IMR-90 (cell line): ENCODE data around the gene GBE1. TPM values are rescaled to one million over a fixed set of nuclear protein-coding genes. Genes with fewer than 3 reads are reported as not detected.

Source experiments
- ATAC-seq: fragments of 200-7000 bp; cut with Tn5 transposase; 2 replicates; pipeline ENCODE4 v1.9.1; 2020; ENCODE audit warnings: low read depth, mild to moderate bottlenecking, moderate library complexity
- BruUV-seq: library from RNA; stranded (reverse); fragments of 400-500 nt; replicated peaks from 2 replicates; lab custom pipeline; 2021; lab: Mats Ljungman, UMichigan
- CTCF ChIA-PET: fragments of 300-600 bp; formaldehyde crosslinking; extraction: SDS; loops from one replicate; lab custom pipeline; 2021; ENCODE audit warnings: antibody characterized with exemption; lab: Yijun Ruan, JAX
- POLR2A ChIA-PET: fragments of 300-600 bp; sonication (Branson Sonifier 250); formaldehyde crosslinking; loops from one replicate; lab custom pipeline; 2022; ENCODE audit warnings: antibody characterized with exemption; ENCODE audit not compliant: unreplicated experiment; lab: Charles Lee
- DNase-seq: peaks from one replicate; pipeline ENCODE4 v3.0.0; 2013
- H2AFZ ChIP-seq: replicated peaks from 2 replicates; pipeline ENCODE3; 2013; ENCODE audit warnings: low read length, mild to moderate bottlenecking; ENCODE audit not compliant: poor library complexity
- H2AK5ac ChIP-seq: 2 replicates; pipeline ENCODE4 v1.6.1; 2013; ENCODE audit warnings: low read depth, low read length, inconsistent platforms
- H2AK9ac ChIP-seq: replicated peaks from 2 replicates; pipeline ENCODE3; 2013; ENCODE audit warnings: mild to moderate bottlenecking, low read depth, low read length, moderate library complexity; ENCODE audit not compliant: poor library complexity
- H2BK120ac ChIP-seq: 2 replicates; pipeline ENCODE4 v1.6.1; 2013; ENCODE audit warnings: low read depth, low read length, inconsistent platforms
- H2BK15ac ChIP-seq: 3 replicates; pipeline ENCODE4 v1.6.1; 2013; ENCODE audit warnings: low read depth, low read length, inconsistent platforms
- H2BK20ac ChIP-seq: 2 replicates; pipeline ENCODE4 v1.6.1; 2013; ENCODE audit warnings: low read depth, mild to moderate bottlenecking, inconsistent platforms, low read length, moderate library complexity
- H2BK5ac ChIP-seq: 2 replicates; pipeline ENCODE4 v1.6.1; 2013; ENCODE audit warnings: mild to moderate bottlenecking, low read depth, low read length, inconsistent platforms; ENCODE audit not compliant: poor library complexity, severe bottlenecking
- H3K14ac ChIP-seq: replicated peaks from 2 replicates; pipeline ENCODE4 v1.6.1; 2013; ENCODE audit warnings: low read depth, low read length, inconsistent platforms
- H3K18ac ChIP-seq: 2 replicates; pipeline ENCODE4 v1.6.1; 2013; ENCODE audit warnings: low read depth, low read length, control low read depth
- H3K23ac ChIP-seq: 2 replicates; pipeline ENCODE4 v1.6.1; 2013; ENCODE audit warnings: low read depth, low read length, inconsistent platforms
- H3K27ac ChIP-seq: 2 replicates; pipeline ENCODE4 v1.5.1; 2013; ENCODE audit warnings: mild to moderate bottlenecking, control low read depth, low read length; ENCODE audit not compliant: insufficient read depth
- H3K27me3 ChIP-seq: 2 replicates; pipeline ENCODE4 v1.6.1; 2013; ENCODE audit warnings: low read length; ENCODE audit not compliant: control insufficient read depth, insufficient read depth
- H3K36me3 ChIP-seq: 2 replicates; pipeline ENCODE4 v1.6.1; 2013; ENCODE audit warnings: low read length, mixed read lengths; ENCODE audit not compliant: control insufficient read depth, insufficient read depth
- H3K4ac ChIP-seq: 2 replicates; pipeline ENCODE4 v1.6.1; 2013; ENCODE audit warnings: low read depth, low read length, inconsistent platforms
- H3K4me1 ChIP-seq: 2 replicates; pipeline ENCODE4 v1.6.1; 2013; ENCODE audit warnings: low read length, mixed read lengths; ENCODE audit not compliant: control insufficient read depth, insufficient read depth
- H3K4me2 ChIP-seq: 2 replicates; pipeline ENCODE4 v1.6.1; 2013; ENCODE audit warnings: low read depth, mild to moderate bottlenecking, control low read depth, low read length, moderate library complexity
- H3K4me3 ChIP-seq: 2 replicates; pipeline ENCODE4 v1.5.1; 2013; ENCODE audit warnings: low read depth, mild to moderate bottlenecking, control low read depth, low read length, moderate library complexity; ENCODE audit not compliant: insufficient read depth
- H3K56ac ChIP-seq: 2 replicates; pipeline ENCODE4 v1.6.1; 2013; ENCODE audit warnings: low read length, inconsistent platforms; ENCODE audit not compliant: insufficient read depth; ENCODE audit errors: extremely low read depth
- H3K79me1 ChIP-seq, 2 experiments: 2 replicates each; pipeline ENCODE4 v1.6.1; 2013; ENCODE audit warnings: low read length in 2 of 2, inconsistent platforms in 1 of 2, low read depth in 1 of 2
- H3K9ac ChIP-seq: 2 replicates; pipeline ENCODE4 v1.6.1; 2013; ENCODE audit warnings: low read depth, low read length, control low read depth
- H3K9me1 ChIP-seq: 2 replicates; pipeline ENCODE4 v1.6.1; 2013; ENCODE audit warnings: low read length, inconsistent platforms; ENCODE audit not compliant: insufficient read depth
- H3K9me3 ChIP-seq: 2 replicates; pipeline ENCODE4 v1.6.1; 2013; ENCODE audit warnings: low read length; ENCODE audit not compliant: control insufficient read depth, insufficient read depth
- H4K20me1 ChIP-seq: 2 replicates; pipeline ENCODE4 v1.6.1; 2013; ENCODE audit warnings: low read length, inconsistent platforms; ENCODE audit not compliant: insufficient read depth
- H4K5ac ChIP-seq: 2 replicates; pipeline ENCODE4 v1.6.1; 2013; ENCODE audit warnings: mild to moderate bottlenecking, low read depth, low read length, control low read depth
- H4K8ac ChIP-seq, 2 experiments: 2 replicates each; pipeline ENCODE4 v1.6.1; 2013; ENCODE audit warnings: low read depth in 2 of 2, low read length in 2 of 2, control low read depth in 1 of 2, inconsistent platforms in 1 of 2
- H4K91ac ChIP-seq: 2 replicates; pipeline ENCODE4 v1.6.1; 2013; ENCODE audit warnings: low read depth, low read length, inconsistent platforms; ENCODE audit not compliant: insufficient read depth
- BHLHE40 ChIP-seq: fragments of 150-350 bp; IDR thresholded peaks from 2 replicates; pipeline ENCODE4 v1.6.1; 2016; ENCODE audit warnings: mild to moderate bottlenecking, low read depth, low read length
- CEBPB ChIP-seq: IDR thresholded peaks from 2 replicates; pipeline ENCODE4 v1.6.1; 2012; ENCODE audit warnings: low read depth, low read length, improper control_type of control experiment
- CHD1 ChIP-seq: IDR thresholded peaks from 2 replicates; pipeline ENCODE4 v1.6.1; 2012; ENCODE audit warnings: low read depth, low read length, improper control_type of control experiment
- CTCF ChIP-seq: conservative IDR thresholded peaks from 2 replicates; pipeline ENCODE4 v1.5.1; 2012; ENCODE audit warnings: mild to moderate bottlenecking, low read depth, low read length, improper control_type of control experiment
- FOS ChIP-seq: fragments of 150-350 bp; IDR thresholded peaks from 2 replicates; pipeline ENCODE4 v1.6.1; 2016; ENCODE audit warnings: low read depth, low read length
- MAFK ChIP-seq: IDR thresholded peaks from 2 replicates; pipeline ENCODE4 v1.6.1; 2012; ENCODE audit warnings: low read depth, low read length, improper control_type of control experiment
- MAZ ChIP-seq: IDR thresholded peaks from 2 replicates; pipeline ENCODE4 v1.6.1; 2012; ENCODE audit warnings: low read depth, mild to moderate bottlenecking, low read length, improper control_type of control experiment, moderate library complexity, borderline replicate concordance
- MXI1 ChIP-seq: IDR thresholded peaks from 2 replicates; pipeline ENCODE4 v1.6.1; 2012; ENCODE audit warnings: low read depth, mild to moderate bottlenecking, low read length, moderate library complexity, borderline replicate concordance
- NFE2L2 ChIP-seq: fragments of 150-350 bp; IDR thresholded peaks from 2 replicates; pipeline ENCODE4 v1.6.1; 2016; ENCODE audit warnings: low read depth, mild to moderate bottlenecking, low read length
- POLR2A ChIP-seq: IDR thresholded peaks from 2 replicates; pipeline ENCODE4 v1.6.1; 2012; ENCODE audit warnings: mild to moderate bottlenecking, low read depth, low read length
- RAD21 ChIP-seq: IDR thresholded peaks from 2 replicates; pipeline ENCODE4 v1.6.1; 2012; ENCODE audit warnings: low read length, improper control_type of control experiment
- RCOR1 ChIP-seq: IDR thresholded peaks from 2 replicates; pipeline ENCODE4 v1.6.1; 2012; ENCODE audit warnings: mild to moderate bottlenecking, low read length, improper control_type of control experiment; ENCODE audit not compliant: insufficient replicate concordance
- RFX5 ChIP-seq: IDR thresholded peaks from 2 replicates; pipeline ENCODE4 v1.8.0; 2012; ENCODE audit warnings: low read depth, mild to moderate bottlenecking, low read length, moderate library complexity
- SMC3 ChIP-seq: fragments of 150-350 bp; IDR thresholded peaks from 2 replicates; pipeline ENCODE4 v1.6.1; 2016; ENCODE audit warnings: low read depth, mild to moderate bottlenecking, antibody characterized with exemption, low read length, moderate library complexity
- WGBS, 2 experiments: methylation state at CpG; one replicate each; pipeline versions ENCODE4 v1.1.5 to v1.1.7; 2013; ENCODE audit warnings: missing lambda C conversion rate in 2 of 2; ENCODE audit not compliant: insufficient read length in 1 of 2; ENCODE audit errors: extremely low coverage in 2 of 2; 5-methylcytosine and 5-hydroxymethylcytosine counted together
- dilution Hi-C: fragments of 300-500 bp; cut with HindIII; formaldehyde crosslinking; loops from one replicate; pipeline ENCODE4 v1.14.3; 2018; ENCODE audit warnings: low sequenced_read_pairs; ENCODE audit not compliant: unreplicated experiment
- in situ Hi-C: fragments of 300-500 bp; cut with MboI; formaldehyde crosslinking; loops from 3 replicates; pipeline ENCODE4 v1.14.3; 2019; ENCODE audit warnings: low sequenced_read_pairs, inconsistent platforms, mixed read lengths
- intact Hi-C: fragments of 100-400 bp; cut with micrococcal nuclease; formaldehyde crosslinking; loops from 2 replicates; pipeline ENCODE4 v1.10.0; 2022
- polyA plus RNA-seq, 3 experiments: library from polyadenylated mRNA; depleted of rRNA; stranded (reverse); fragments of >200 nt; gene quantifications; 2 replicates each; pipeline ENCODE4 v1.2.3, GENCODE V29; 2012; ENCODE audit warnings: low replicate concordance in 1 of 3
- total RNA-seq: library from RNA; depleted of rRNA; stranded (reverse); fragments of >200 nt; gene quantifications from 2 replicates; pipeline ENCODE4 v1.2.3, GENCODE V29; 2012
- TF ChIP-seq, protein P1 (sequence below): fragments of 150-350 bp; IDR thresholded peaks from 2 replicates; pipeline ENCODE4 v1.6.1; 2017; ENCODE audit warnings: mild to moderate bottlenecking, antibody characterized with exemption, low read length, low read depth
- TF ChIP-seq, protein P2 (sequence below): fragments of 150-350 bp; IDR thresholded peaks from 2 replicates; pipeline ENCODE4 v1.6.1; 2016; ENCODE audit warnings: low read depth, mild to moderate bottlenecking, low read length, moderate library complexity, borderline replicate concordance

The GBE1 gene
- total and polyA plus RNA-seq, 2 of the 4 experiments (the other 2 are of a cell fraction) = 36.7 to 90.3 TPM

GRCh38 chr3:81443958-81444357 lies 317.5 kb downstream of the GBE1 start:
- H2AFZ ChIP-seq = no peak overlapping the region

More at GRCh38 chr3:81443958-81444357, 317.5 kb downstream of the GBE1 start:
- Histone ChIP-seq H2AK5ac (no peak overlapping the region), H3K18ac (no peak overlapping the region), H3K27me3 (no peaks in the 10 kb centered on the region), H3K23ac (no peak overlapping the region), H2BK120ac (no peak overlapping the region), H3K4ac (no peak overlapping the region), H3K4me3 (no peak overlapping the region), H3K4me2 (no peak overlapping the region), H3K27ac (no peak overlapping the region), H2AK9ac (no peak overlapping the region), H4K20me1 (no peaks in the 10 kb centered on the region), H3K9me3 (no peaks in the 10 kb centered on the region), H2BK5ac (no peak overlapping the region), H4K5ac (no peak overlapping the region), H2BK20ac (no peak overlapping the region), H3K79me1 (no peaks in the 10 kb centered on the region), H3K36me3 (no peaks in the 10 kb centered on the region), H2BK15ac (no peak overlapping the region), H3K4me1 (no peaks in the 10 kb centered on the region), H3K9ac (no peak overlapping the region), H3K14ac (no peak overlapping the region), H3K9me1 (no peaks in the 10 kb centered on the region), H4K91ac (no peak overlapping the region), H3K56ac (no peak overlapping the region), H4K8ac (no peak overlapping the region)
- ChIA-PET CTCF (no interaction called here), POLR2A (no interaction called here)
- dilution Hi-C loops = no loop called here
- intact Hi-C loops = no loop called here
- in situ Hi-C loops = no loop called here
- no TSS peak for BruUV-seq
- ATAC-seq (no peak), DNase-seq (peak; percentile 21)
- TF ChIP-seq CHD1 (no peak), MAFK (no peak), RCOR1 (no peak), BHLHE40 (no peak), SMC3 (no peak), POLR2A (no peak), MXI1 (no peak), FOS (no peak), NFE2L2 (no peak), RAD21 (no peak), CEBPB (no peak), CTCF (no peak), MAZ (no peak), RFX5 (no peak)
- TF ChIP-seq, protein P1, sequence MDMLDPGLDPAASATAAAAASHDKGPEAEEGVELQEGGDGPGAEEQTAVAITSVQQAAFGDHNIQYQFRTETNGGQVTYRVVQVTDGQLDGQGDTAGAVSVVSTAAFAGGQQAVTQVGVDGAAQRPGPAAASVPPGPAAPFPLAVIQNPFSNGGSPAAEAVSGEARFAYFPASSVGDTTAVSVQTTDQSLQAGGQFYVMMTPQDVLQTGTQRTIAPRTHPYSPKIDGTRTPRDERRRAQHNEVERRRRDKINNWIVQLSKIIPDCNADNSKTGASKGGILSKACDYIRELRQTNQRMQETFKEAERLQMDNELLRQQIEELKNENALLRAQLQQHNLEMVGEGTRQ = no peak
- TF ChIP-seq, protein P2, sequence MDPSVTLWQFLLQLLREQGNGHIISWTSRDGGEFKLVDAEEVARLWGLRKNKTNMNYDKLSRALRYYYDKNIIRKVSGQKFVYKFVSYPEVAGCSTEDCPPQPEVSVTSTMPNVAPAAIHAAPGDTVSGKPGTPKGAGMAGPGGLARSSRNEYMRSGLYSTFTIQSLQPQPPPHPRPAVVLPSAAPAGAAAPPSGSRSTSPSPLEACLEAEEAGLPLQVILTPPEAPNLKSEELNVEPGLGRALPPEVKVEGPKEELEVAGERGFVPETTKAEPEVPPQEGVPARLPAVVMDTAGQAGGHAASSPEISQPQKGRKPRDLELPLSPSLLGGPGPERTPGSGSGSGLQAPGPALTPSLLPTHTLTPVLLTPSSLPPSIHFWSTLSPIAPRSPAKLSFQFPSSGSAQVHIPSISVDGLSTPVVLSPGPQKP = no peak
- WGBS, 2 experiments = no CpG with 5 or more reads among the region's 1 CpG
